IMR-90 (cell line): ENCODE data around the gene EEF1G. TPM values are rescaled to one million over a fixed set of nuclear protein-coding genes. Genes with fewer than 3 reads are reported as not detected.

Experiments
- polyA plus RNA-seq, 3 experiments: library from polyadenylated mRNA; depleted of rRNA; stranded (reverse); fragments of >200 nt; gene quantifications; 2 replicates each; pipeline ENCODE4 v1.2.3, GENCODE V29; 2012; ENCODE audit warnings: low replicate concordance in 1 of 3
- total RNA-seq: library from RNA; depleted of rRNA; stranded (reverse); fragments of >200 nt; gene quantifications from 2 replicates; pipeline ENCODE4 v1.2.3, GENCODE V29; 2012
- TF ChIP-seq, protein P1 (sequence below): conservative IDR thresholded peaks from 2 replicates; pipeline ENCODE4 v1.5.1; 2012; ENCODE audit warnings: mild to moderate bottlenecking, low read depth, low read length, improper control_type of control experiment

EEF1G gene
- total and polyA plus RNA-seq, 2 of the 4 experiments (the other 2 are of a cell fraction) = 1,684 to 1,857 TPM

DNA sequence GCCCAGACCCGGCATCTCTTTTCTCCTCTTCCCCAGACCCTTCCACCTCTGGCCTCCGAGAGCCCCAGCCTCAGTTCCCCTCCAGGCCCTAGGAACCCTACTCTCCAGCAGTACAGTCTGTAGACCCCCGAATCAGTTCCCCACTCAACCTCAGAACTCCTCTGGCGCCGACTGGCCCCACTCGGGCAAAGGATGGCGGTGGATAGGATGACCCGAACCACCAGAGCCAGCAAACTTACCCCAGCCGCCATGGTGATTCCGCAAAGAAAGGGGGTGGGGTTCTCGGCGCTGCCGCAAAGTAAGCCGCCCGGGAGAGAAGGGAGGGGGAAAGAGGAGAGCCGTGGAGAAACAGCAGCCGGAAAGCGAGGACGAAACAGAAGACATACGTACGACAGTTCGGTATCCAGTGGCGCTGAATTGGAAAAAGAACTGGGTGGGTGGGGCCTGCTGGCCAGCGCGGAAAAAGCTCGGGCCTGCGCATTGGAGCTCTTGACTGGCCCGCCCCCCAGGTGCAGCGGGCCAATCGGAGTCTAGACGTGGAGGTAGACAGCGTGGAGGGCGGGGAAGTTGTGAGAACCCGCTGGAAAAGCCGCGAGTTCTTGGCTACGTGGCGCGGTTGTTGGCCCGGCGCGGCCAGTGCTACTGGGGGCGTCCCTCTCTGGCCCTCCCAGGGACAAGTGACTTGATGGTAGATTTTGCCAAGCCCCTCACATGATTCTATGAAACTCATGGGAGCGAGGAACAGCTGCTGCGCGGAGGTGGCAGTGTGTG, at the start of gene EEF1G (continued):
- TF ChIP-seq, protein P1, sequence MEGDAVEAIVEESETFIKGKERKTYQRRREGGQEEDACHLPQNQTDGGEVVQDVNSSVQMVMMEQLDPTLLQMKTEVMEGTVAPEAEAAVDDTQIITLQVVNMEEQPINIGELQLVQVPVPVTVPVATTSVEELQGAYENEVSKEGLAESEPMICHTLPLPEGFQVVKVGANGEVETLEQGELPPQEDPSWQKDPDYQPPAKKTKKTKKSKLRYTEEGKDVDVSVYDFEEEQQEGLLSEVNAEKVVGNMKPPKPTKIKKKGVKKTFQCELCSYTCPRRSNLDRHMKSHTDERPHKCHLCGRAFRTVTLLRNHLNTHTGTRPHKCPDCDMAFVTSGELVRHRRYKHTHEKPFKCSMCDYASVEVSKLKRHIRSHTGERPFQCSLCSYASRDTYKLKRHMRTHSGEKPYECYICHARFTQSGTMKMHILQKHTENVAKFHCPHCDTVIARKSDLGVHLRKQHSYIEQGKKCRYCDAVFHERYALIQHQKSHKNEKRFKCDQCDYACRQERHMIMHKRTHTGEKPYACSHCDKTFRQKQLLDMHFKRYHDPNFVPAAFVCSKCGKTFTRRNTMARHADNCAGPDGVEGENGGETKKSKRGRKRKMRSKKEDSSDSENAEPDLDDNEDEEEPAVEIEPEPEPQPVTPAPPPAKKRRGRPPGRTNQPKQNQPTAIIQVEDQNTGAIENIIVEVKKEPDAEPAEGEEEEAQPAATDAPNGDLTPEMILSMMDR = no peak
